ENCODE data around the gene UMPS. TPM values are rescaled to one million over a fixed set of nuclear protein-coding genes. Genes with fewer than 3 reads are reported as not detected.

UMPS gene
- polyA plus RNA-seq, 2 of the 4 experiments (the other 2 are of a cell fraction) = 53.0 to 64.4 TPM

DNA sequence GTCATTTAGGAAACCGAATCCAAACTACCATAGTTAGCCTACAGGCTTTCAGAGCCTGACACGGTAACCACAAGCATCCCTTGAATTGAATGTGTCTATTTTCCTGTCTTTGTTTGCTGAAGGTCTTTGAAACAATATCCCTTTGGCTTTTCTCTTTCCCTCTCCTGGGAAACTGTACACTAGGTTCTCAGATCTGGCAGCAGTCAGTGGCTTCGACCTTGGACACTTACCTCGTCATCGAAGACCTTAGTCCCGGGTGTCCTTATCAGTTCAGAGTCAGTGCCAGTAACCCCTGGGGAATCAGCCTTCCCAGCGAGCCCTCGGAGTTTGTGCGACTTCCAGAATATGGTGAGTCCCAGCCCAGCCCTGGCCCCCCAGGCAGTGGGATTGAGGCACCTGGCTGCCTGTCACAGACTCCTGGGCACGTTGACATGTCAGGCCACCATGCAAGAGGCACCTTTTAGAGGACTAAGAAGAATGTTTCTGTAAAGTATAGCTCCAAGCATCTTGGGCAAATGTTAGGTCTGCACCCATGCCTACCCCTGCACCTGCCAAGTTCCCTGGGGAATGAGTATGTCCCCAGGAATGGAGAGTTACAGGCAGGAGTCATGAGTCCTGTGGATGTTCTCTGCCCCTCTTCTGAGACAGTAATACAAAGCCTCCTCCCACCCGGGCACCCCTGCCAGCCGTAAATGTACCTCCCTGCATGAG is 30.4 kb upstream of the UMPS start (continued):
- TF ChIP-seq, protein P1, sequence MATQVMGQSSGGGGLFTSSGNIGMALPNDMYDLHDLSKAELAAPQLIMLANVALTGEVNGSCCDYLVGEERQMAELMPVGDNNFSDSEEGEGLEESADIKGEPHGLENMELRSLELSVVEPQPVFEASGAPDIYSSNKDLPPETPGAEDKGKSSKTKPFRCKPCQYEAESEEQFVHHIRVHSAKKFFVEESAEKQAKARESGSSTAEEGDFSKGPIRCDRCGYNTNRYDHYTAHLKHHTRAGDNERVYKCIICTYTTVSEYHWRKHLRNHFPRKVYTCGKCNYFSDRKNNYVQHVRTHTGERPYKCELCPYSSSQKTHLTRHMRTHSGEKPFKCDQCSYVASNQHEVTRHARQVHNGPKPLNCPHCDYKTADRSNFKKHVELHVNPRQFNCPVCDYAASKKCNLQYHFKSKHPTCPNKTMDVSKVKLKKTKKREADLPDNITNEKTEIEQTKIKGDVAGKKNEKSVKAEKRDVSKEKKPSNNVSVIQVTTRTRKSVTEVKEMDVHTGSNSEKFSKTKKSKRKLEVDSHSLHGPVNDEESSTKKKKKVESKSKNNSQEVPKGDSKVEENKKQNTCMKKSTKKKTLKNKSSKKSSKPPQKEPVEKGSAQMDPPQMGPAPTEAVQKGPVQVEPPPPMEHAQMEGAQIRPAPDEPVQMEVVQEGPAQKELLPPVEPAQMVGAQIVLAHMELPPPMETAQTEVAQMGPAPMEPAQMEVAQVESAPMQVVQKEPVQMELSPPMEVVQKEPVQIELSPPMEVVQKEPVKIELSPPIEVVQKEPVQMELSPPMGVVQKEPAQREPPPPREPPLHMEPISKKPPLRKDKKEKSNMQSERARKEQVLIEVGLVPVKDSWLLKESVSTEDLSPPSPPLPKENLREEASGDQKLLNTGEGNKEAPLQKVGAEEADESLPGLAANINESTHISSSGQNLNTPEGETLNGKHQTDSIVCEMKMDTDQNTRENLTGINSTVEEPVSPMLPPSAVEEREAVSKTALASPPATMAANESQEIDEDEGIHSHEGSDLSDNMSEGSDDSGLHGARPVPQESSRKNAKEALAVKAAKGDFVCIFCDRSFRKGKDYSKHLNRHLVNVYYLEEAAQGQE (IDR thresholded peaks at IDR 0.05) = no peak
- TF ChIP-seq BHLHE40 (IDR thresholded peaks at IDR 0.05; ENCODE audit: low read depth, low read length) (no peak), KDM5A (IDR thresholded peaks at IDR 0.05) (no peak), HDAC2 (IDR thresholded peaks at IDR 0.05) (no peak), RCOR1 (IDR thresholded peaks at IDR 0.05; ENCODE audit: low read depth, low read length) (no peak), POLR2A (IDR thresholded peaks at IDR 0.05; ENCODE audit: low read length) (no peak), HEYL (CRISPR knock-in tag; IDR thresholded peaks at IDR 0.05) (no peak)
- TF ChIP-seq, protein P2, sequence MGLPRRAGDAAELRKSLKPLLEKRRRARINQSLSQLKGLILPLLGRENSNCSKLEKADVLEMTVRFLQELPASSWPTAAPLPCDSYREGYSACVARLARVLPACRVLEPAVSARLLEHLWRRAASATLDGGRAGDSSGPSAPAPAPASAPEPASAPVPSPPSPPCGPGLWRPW (IDR thresholded peaks at IDR 0.05) = no peak
- TF ChIP-seq, protein P3, sequence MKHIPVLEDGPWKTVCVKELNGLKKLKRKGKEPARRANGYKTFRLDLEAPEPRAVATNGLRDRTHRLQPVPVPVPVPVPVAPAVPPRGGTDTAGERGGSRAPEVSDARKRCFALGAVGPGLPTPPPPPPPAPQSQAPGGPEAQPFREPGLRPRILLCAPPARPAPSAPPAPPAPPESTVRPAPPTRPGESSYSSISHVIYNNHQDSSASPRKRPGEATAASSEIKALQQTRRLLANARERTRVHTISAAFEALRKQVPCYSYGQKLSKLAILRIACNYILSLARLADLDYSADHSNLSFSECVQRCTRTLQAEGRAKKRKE (CRISPR knock-in tag; IDR thresholded peaks at IDR 0.05; ENCODE audit: low read depth) = no peak

DNA sequence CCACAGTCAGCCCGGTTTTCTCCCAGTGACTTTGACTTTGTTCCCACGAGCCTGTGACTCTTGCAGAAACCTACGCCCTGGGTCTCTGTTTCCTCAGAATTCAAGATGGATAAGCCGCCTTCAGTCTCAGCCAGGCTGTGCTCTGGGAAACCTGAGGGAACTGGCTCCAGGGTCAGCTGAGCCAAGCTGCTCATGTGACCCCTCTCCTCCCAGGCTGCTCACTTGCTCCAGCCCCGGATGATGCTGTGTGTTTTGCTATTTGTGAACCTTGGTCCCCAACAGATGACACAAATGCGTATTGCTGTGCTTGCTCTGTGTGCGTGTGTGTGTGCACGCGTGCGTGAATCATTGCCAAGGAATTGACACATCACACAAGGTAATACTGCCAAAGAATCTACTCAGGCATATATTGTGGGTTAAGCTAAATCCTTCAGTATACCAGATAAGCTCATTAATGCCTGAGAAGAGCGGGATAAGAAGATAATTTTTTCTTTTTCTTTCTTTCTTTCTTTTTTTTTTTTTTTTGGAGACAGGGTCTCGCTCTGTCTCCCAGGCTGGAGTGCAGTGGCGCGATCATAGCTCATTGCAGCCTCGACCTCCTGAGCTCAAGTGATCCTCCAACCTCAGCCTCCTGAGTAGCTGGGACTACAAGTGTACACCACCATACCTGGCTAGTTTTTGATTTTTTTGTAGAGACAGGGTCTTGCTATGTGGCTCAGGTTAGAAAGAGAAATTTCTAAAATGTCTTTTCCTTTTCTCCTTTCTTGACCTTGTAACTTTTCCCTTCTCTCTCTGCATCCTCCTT is 29.2 kb upstream of the UMPS start:
- Histone ChIP-seq H3K4me3 (no peak overlapping the region), H3K4me1 (peaks cover 8% of the 10 kb centered on the region; the same call in 2 of the 3 replicates), H3K27ac (no peak overlapping the region), H3K4me2 (peak overlapping the region; percentile 23), H3K9me3 (no peaks in the 10 kb centered on the region)
- DNase-seq (ENCODE audit: low read depth in 1 of 2, low spot score in 1 of 2) (no peak), FAIRE-seq (no peak), ATAC-seq (peak; percentile 43 to 56; a peak in 3 of 6 replicates)
- TF ChIP-seq RFX5 (IDR thresholded peaks at IDR 0.05) = no peak
- TF ChIP-seq, protein P4, sequence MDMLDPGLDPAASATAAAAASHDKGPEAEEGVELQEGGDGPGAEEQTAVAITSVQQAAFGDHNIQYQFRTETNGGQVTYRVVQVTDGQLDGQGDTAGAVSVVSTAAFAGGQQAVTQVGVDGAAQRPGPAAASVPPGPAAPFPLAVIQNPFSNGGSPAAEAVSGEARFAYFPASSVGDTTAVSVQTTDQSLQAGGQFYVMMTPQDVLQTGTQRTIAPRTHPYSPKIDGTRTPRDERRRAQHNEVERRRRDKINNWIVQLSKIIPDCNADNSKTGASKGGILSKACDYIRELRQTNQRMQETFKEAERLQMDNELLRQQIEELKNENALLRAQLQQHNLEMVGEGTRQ (IDR thresholded peaks at IDR 0.05) = peak; percentile 34
- TF ChIP-seq ZSCAN20 (CRISPR knock-in tag; IDR thresholded peaks at IDR 0.05) = no peak
- ChIA-PET POLR2A (interaction anchor here (0.6 to 0.9 kb wide), 2 partner anchors 9 to 10 kb away, joined by 3 to 4 read pairs; no protein-coding TSS in a partner anchor), CTCF (interaction anchor here (0.7 to 4.3 kb wide), 3 partner anchors 12 to 594 kb away, joined by 3 to 36 read pairs (median 6); no protein-coding TSS in a partner anchor)
- WGBS (ENCODE audit: missing lambda C conversion rate) = 77% methylated on average over 15 of the region's 15 CpGs

DNA sequence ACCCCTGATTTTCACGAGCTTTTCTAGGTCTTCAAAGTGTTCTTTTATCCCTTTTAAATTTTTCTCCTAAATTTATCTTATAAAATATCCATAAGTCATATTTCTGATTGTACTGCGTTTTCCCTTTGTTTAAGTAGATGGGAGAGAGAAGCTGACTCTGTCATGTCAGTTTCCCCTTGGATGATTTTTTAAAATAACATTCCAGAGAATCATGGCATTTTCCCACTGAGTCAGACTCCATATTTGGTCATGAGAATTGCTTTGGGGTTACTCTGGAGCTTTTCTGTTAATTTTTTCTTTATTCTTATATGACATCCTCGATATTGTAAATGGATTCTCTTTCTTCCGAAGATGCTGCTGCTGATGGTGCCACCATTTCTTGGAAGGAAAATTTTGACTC is 28.6 kb upstream of the UMPS start:
- Histone ChIP-seq H3K4me3 (no peak overlapping the region), H3K9me3 (no peaks in the 10 kb centered on the region), H3K27ac (no peak overlapping the region), H3K4me1 (peaks cover 8% of the 10 kb centered on the region; the same call in 2 of the 3 replicates), H3K4me2 (peak overlapping the region; percentile 23)
- no peak for FAIRE-seq
- no peak for DNase-seq (ENCODE audit: low read depth in 1 of 2, low spot score in 1 of 2)
- no peak for ATAC-seq
- WGBS (ENCODE audit: missing lambda C conversion rate) = 18% methylated on average over 4 of the region's 4 CpGs
- ChIA-PET POLR2A (interaction anchor here (0.9 kb wide), 1 partner anchor 9 kb away, joined by 3 read pairs; no protein-coding TSS in a partner anchor), CTCF (interaction anchor here (0.6 to 4.3 kb wide), 4 partner anchors 8 to 138 kb away, joined by 3 to 36 read pairs (median 6); no protein-coding TSS in a partner anchor)
- no peak for TF ChIP-seq BHLHE40 (IDR thresholded peaks at IDR 0.05; ENCODE audit: low read depth, low read length)
- no peak for TF ChIP-seq PHF8 (IDR thresholded peaks at IDR 0.05; ENCODE audit: borderline replicate concordance, low read depth)
- TF ChIP-seq NFE2L2 (conservative IDR thresholded peaks at IDR 0.05; ENCODE audit: low read length) = no peak
- TF ChIP-seq MAZ (IDR thresholded peaks at IDR 0.05; ENCODE audit: borderline replicate concordance, low read depth, low read length) = no peak
- no peak for TF ChIP-seq POLR2AphosphoS2 (conservative IDR thresholded peaks at IDR 0.05; ENCODE audit: low read length)
- no peak for TF ChIP-seq CHD4 (IDR thresholded peaks at IDR 0.05; ENCODE audit: borderline replicate concordance)
- TF ChIP-seq KDM1A (IDR thresholded peaks at IDR 0.05; ENCODE audit: low read depth) = no peak
